OCI-LY7 (cell line): ENCODE data around the gene FMNL3.
"Not testable (repeated sequence)": the region's sequence is repeated elsewhere in the genome, so short reads cannot be mapped to it uniquely, and the experiment has no call there.

Source experiments
- CTCF ChIP-seq: fragments of 200-600 bp; sonication (generic); conservative IDR thresholded peaks from 2 replicates; pipeline ENCODE4 v1.5.1; 2014; ENCODE audit warnings: mild to moderate bottlenecking, antibody characterized with exemption, low read length, moderate library complexity, mixed read lengths
- EZH2phosphoT487 ChIP-seq: fragments of 200-600 bp; sonication (generic); IDR thresholded peaks from 2 replicates; pipeline ENCODE4 v1.6.1; 2018; ENCODE audit warnings: low read depth, borderline replicate concordance, mild to moderate bottlenecking, mixed run types, antibody characterized with exemption, low read length, moderate library complexity, mixed read lengths

DNA sequence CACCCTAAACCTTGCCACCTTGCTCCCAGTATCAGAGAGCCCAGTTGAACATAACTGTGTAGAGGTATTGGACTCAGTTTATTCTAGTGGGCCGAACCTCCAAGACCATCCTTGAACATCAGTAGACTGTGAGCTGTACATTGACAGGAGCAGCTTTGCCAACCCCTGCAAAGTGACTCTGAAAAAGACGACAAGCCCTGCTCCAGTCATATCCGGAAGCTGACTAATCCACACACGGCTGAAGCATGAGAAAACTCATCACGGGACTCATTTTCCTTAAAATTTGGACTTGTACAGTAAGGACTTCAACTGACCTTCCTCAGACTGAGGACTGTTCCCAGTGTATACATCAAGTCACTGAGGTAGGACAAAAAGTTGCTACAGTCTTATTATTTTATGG lies 31.5 kb upstream of the FMNL3 start:
- not testable (repeated sequence) for TF ChIP-seq EZH2phosphoT487, CTCF
